ENCODE results near the gene PFKL.

The PFKL gene

GRCh38 chr21:44366586-44367211 lies 66.8 kb downstream of the PFKL start:
- Histone ChIP-seq H3K4me1 (ENCODE audit: insufficient read depth, low read length) (no peaks in the 10 kb centered on the region), H3K9me3 (ENCODE audit: insufficient read depth, low read length, severe bottlenecking) (no peaks in the 10 kb centered on the region), H3K79me2 (ENCODE audit: insufficient read depth, low read length) (no peaks in the 10 kb centered on the region), H2AFZ (ENCODE audit: low read depth, low read length) (no peak overlapping the region), H3K27ac (ENCODE audit: low read length) (no peak overlapping the region), H4K20me1 (ENCODE audit: insufficient read depth, low read length) (no peaks in the 10 kb centered on the region), H3K36me3 (ENCODE audit: insufficient read depth, low read length) (no peaks in the 10 kb centered on the region), H3K9ac (ENCODE audit: low read depth, low read length) (no peak overlapping the region), H3K4me3 (ENCODE audit: low read depth in 1 of 2, low read length in 2 of 2) (no peak overlapping the region), H3K4me2 (ENCODE audit: insufficient read depth, low read length) (no peak overlapping the region), H3K27me3 (ENCODE audit: insufficient read depth, low read length, poor library complexity) (no peaks in the 10 kb centered on the region)
- ATAC-seq (ENCODE audit: insufficient read depth, low read depth): no peak
- TF ChIP-seq CTCF (IDR thresholded peaks at IDR 0.05; ENCODE audit: borderline replicate concordance, extremely low read depth, low read length, poor library complexity, severe bottlenecking) (no peak), EZH2 (IDR thresholded peaks at IDR 0.05; ENCODE audit: borderline replicate concordance, low read depth, low read length, severe bottlenecking) (no peak)
- no peak for DNase-seq

DNA sequence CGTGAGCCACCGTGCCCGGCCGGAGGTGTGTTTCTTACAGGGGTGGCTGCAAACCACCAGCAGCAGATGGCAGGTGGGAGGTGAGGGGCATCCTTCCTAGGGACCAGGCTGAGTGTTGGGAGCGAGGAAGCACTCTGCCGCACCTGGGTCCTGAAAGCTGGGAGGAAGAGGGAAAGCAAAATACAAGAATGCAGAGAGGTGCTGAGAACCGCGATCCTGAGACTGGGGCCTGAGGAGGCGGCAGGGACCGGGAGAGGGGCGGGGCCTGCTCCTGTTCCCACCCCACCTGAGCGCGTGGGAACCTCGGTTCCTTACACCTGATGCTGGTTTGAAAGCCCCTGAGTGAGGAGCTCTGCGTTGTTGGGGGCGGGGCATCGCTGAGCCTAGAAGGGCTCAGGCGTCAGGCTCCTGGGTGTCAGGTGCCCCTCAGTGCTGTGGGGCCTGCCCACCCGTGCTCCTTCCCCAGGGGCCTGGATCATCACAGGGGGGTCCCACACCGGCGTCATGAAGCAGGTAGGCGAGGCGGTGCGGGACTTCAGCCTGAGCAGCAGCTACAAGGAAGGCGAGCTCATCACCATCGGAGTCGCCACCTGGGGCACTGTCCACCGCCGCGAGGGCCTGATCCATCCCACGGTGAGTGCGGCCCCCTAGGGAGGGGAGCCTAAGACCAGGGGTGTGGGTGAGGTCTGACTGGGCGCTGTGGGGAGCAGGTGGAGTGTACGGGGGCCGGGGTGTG lies 69.0 kb downstream of the PFKL start:
- DNase-seq (no peak), ATAC-seq (ENCODE audit: insufficient read depth, low read depth) (no peak)
- Histone ChIP-seq H2AFZ (ENCODE audit: low read depth, low read length) (no peak overlapping the region), H3K27ac (ENCODE audit: low read length) (no peak overlapping the region), H3K4me1 (ENCODE audit: insufficient read depth, low read length) (no peaks in the 10 kb centered on the region), H4K20me1 (ENCODE audit: insufficient read depth, low read length) (no peaks in the 10 kb centered on the region), H3K79me2 (ENCODE audit: insufficient read depth, low read length) (no peaks in the 10 kb centered on the region), H3K9ac (ENCODE audit: low read depth, low read length) (no peak overlapping the region), H3K4me2 (ENCODE audit: insufficient read depth, low read length) (no peak overlapping the region), H3K36me3 (ENCODE audit: insufficient read depth, low read length) (no peaks in the 10 kb centered on the region), H3K27me3 (ENCODE audit: insufficient read depth, low read length, poor library complexity) (no peaks in the 10 kb centered on the region), H3K4me3 (ENCODE audit: low read depth in 1 of 2, low read length in 2 of 2) (no peak overlapping the region), H3K9me3 (ENCODE audit: insufficient read depth, low read length, severe bottlenecking) (no peaks in the 10 kb centered on the region)
- TF ChIP-seq CTCF (IDR thresholded peaks at IDR 0.05; ENCODE audit: borderline replicate concordance, extremely low read depth, low read length, poor library complexity, severe bottlenecking) (no peak), EZH2 (IDR thresholded peaks at IDR 0.05; ENCODE audit: borderline replicate concordance, low read depth, low read length, severe bottlenecking) (no peak)

- H3K27me3 ChIP-seq (ENCODE audit: insufficient read depth, low read length, poor library complexity): no peaks in the 10 kb centered on the region
- no peak overlapping the region for H3K4me3 ChIP-seq (ENCODE audit: low read depth in 1 of 2, low read length in 2 of 2)
- H3K36me3 ChIP-seq (ENCODE audit: insufficient read depth, low read length): no peaks in the 10 kb centered on the region
- H3K4me1 ChIP-seq (ENCODE audit: insufficient read depth, low read length): no peaks in the 10 kb centered on the region
- H3K9ac ChIP-seq (ENCODE audit: low read depth, low read length): no peak overlapping the region
- no peak for DNase-seq
- H3K9me3 ChIP-seq (ENCODE audit: insufficient read depth, low read length, severe bottlenecking): no peaks in the 10 kb centered on the region
- no peak overlapping the region for H3K4me2 ChIP-seq (ENCODE audit: insufficient read depth, low read length)
- no peaks in the 10 kb centered on the region for H3K79me2 ChIP-seq (ENCODE audit: insufficient read depth, low read length)
- no peak for ATAC-seq (ENCODE audit: insufficient read depth, low read depth)
- no peak overlapping the region for H3K27ac ChIP-seq (ENCODE audit: low read length)
- no peaks in the 10 kb centered on the region for H4K20me1 ChIP-seq (ENCODE audit: insufficient read depth, low read length)
- TF ChIP-seq EZH2 (IDR thresholded peaks at IDR 0.05; ENCODE audit: borderline replicate concordance, low read depth, low read length, severe bottlenecking): no peak
- TF ChIP-seq CTCF (IDR thresholded peaks at IDR 0.05; ENCODE audit: borderline replicate concordance, extremely low read depth, low read length, poor library complexity, severe bottlenecking): no peak
- no peak overlapping the region for H2AFZ ChIP-seq (ENCODE audit: low read depth, low read length)
Observed at GRCh38 chr21:44370027-44370735, 70.3 kb downstream of the PFKL start.
